Rectal smooth muscle tissue (tissue), 1 donor: ENCODE data around the gene SELENOT.

Experiments
- H3K27ac ChIP-seq: one replicate; pipeline ENCODE4 v1.7.0; 2013; ENCODE audit warnings: low read depth, low read length, inconsistent platforms
- H3K27me3 ChIP-seq: one replicate; pipeline ENCODE4 v1.7.0; 2013; ENCODE audit warnings: low read length; ENCODE audit not compliant: control insufficient read depth, insufficient read depth
- H3K36me3 ChIP-seq: one replicate; pipeline ENCODE4 v1.7.0; 2013; ENCODE audit warnings: low read length; ENCODE audit not compliant: control insufficient read depth, insufficient read depth
- H3K4me1 ChIP-seq: one replicate; pipeline ENCODE4 v1.7.0; 2013; ENCODE audit warnings: low read length; ENCODE audit not compliant: control insufficient read depth, insufficient read depth
- H3K4me3 ChIP-seq: one replicate; pipeline ENCODE4 v1.7.0; 2013; ENCODE audit warnings: low read length
- H3K9ac ChIP-seq: one replicate; pipeline ENCODE4 v1.7.0; 2013; ENCODE audit warnings: low read length

Gene SELENOT

DNA sequence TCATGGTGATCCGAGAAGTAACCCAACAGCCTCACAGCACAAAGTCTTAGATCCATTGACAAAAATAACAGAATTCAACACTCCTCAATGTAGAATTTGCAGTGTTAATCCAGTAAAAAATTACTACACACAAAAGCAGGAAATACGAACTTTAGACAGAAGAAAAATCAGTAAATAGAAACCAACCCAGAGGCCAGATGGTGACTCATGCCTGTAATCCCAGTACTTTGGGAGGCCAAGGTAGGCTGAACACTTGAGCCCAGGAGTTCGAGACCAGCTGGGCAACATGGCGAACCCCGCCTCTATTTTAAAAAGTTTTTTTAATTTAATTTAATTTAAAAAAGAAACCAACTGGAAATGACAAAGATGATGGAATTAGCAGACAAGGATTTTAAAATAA lies 36.1 kb downstream of the SELENOT start:
- Histone ChIP-seq H3K27me3 (no peaks in the 10 kb centered on the region), H3K4me3 (no peak overlapping the region), H3K36me3 (no peaks in the 10 kb centered on the region), H3K27ac (no peak overlapping the region), H3K9ac (no peak overlapping the region), H3K4me1 (no peaks in the 10 kb centered on the region)

DNA sequence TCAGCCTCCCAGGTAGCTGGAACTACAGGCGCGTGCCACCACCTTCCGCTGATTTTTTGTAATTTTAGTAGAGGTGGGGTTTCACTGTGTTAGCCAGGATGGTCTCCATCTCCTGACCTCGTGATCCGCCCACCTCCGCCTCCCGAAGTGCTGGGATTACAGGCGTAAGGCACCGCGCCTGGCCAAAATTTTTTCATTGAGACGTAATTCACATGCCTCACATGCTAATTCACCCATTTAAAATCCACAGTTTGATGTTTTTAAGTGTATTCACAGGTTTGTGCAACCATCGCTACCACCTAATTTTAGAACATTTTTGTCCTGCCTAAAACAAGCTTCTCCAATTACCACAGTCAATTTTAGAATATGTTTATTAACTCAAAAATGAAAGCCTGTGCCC lies 37.1 kb downstream of the SELENOT start:
- no peak overlapping the region for H3K27ac ChIP-seq
- H3K36me3 ChIP-seq, result no peaks in the 10 kb centered on the region
- H3K4me1 ChIP-seq, result no peaks in the 10 kb centered on the region
- no peaks in the 10 kb centered on the region for H3K27me3 ChIP-seq
- no peak overlapping the region for H3K4me3 ChIP-seq
- H3K9ac ChIP-seq, result no peak overlapping the region

- no peak overlapping the region for H3K4me3 ChIP-seq
- H3K4me1 ChIP-seq, result no peaks in the 10 kb centered on the region
- no peak overlapping the region for H3K9ac ChIP-seq
- no peak overlapping the region for H3K27ac ChIP-seq
- no peaks in the 10 kb centered on the region for H3K27me3 ChIP-seq
- H3K36me3 ChIP-seq, result no peaks in the 10 kb centered on the region
Observed at GRCh38 chr3:150653110-150653561, 50.0 kb downstream of the SELENOT start.

DNA sequence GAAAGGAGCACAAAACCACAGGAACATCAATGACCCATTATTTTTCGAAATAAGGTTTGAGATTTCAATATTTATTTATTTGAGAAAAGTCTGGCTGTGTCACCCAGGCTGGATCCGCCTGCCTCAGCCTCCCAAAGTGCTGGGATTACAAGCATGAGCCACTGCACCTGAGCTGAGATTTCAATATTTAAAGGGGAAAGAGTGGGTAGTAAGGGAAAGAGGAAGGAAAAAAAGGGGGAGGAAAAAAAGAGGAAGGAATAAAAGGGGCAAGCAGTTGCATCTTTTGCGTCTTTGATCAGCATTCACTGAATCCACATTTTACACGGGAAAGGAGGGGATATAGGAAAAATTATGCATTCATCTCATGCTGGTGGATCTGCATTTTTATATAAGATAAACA lies 53.2 kb downstream of the SELENOT start:
- Histone ChIP-seq H3K9ac (no peak overlapping the region), H3K27me3 (no peaks in the 10 kb centered on the region), H3K4me3 (no peak overlapping the region), H3K4me1 (no peaks in the 10 kb centered on the region), H3K36me3 (no peaks in the 10 kb centered on the region), H3K27ac (no peak overlapping the region)

GRCh38 chr3:150662410-150663200 lies 59.5 kb downstream of the SELENOT start:
- H3K4me1 ChIP-seq, result no peaks in the 10 kb centered on the region
- H3K27ac ChIP-seq, result no peak overlapping the region
- no peaks in the 10 kb centered on the region for H3K36me3 ChIP-seq
- H3K27me3 ChIP-seq, result no peaks in the 10 kb centered on the region
- no peak overlapping the region for H3K4me3 ChIP-seq
- no peak overlapping the region for H3K9ac ChIP-seq

GRCh38 chr3:150663461-150663860 lies 60.3 kb downstream of the SELENOT start:
- H3K36me3 ChIP-seq, result no peaks in the 10 kb centered on the region
- no peak overlapping the region for H3K4me3 ChIP-seq
- no peaks in the 10 kb centered on the region for H3K4me1 ChIP-seq
- H3K9ac ChIP-seq, result no peak overlapping the region
- no peaks in the 10 kb centered on the region for H3K27me3 ChIP-seq
- no peak overlapping the region for H3K27ac ChIP-seq

- H3K4me1 ChIP-seq, result no peaks in the 10 kb centered on the region
- H3K9ac ChIP-seq, result no peak overlapping the region
- no peaks in the 10 kb centered on the region for H3K36me3 ChIP-seq
- H3K4me3 ChIP-seq, result no peak overlapping the region
- H3K27me3 ChIP-seq, result no peaks in the 10 kb centered on the region
- H3K27ac ChIP-seq, result no peak overlapping the region
Observed at GRCh38 chr3:150666167-150666566, 63.0 kb downstream of the SELENOT start.

- no peak overlapping the region for H3K9ac ChIP-seq
- H3K27ac ChIP-seq, result no peak overlapping the region
- no peak overlapping the region for H3K4me3 ChIP-seq
- H3K4me1 ChIP-seq, result no peaks in the 10 kb centered on the region
- no peaks in the 10 kb centered on the region for H3K36me3 ChIP-seq
- H3K27me3 ChIP-seq, result no peaks in the 10 kb centered on the region
Observed at GRCh38 chr3:150673966-150674365, 70.8 kb downstream of the SELENOT start.

DNA sequence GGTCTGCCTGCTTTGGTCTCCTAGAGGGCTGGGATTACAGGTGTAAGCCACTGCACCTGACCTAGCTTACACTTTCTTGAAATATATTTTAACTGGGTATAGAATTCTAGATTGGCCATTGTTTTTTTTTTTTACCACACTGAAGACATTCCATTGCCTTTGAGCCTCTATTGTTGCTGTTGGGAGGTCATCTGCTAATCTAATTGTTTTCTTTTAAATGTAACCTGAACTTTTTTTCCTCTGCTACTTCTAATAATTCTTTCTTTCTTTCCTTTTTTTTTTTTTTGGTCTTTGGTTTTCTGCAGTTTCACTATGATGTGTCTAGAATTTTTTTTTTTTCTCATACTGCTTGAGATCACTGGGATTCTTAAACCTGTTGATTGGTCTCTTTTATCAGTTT lies 72.5 kb downstream of the SELENOT start:
- no peaks in the 10 kb centered on the region for H3K4me1 ChIP-seq
- no peak overlapping the region for H3K9ac ChIP-seq
- H3K36me3 ChIP-seq, result no peaks in the 10 kb centered on the region
- no peak overlapping the region for H3K4me3 ChIP-seq
- H3K27ac ChIP-seq, result no peak overlapping the region
- no peaks in the 10 kb centered on the region for H3K27me3 ChIP-seq
